K562 (cell line): ENCODE data around the gene IL12B. TPM values are rescaled to one million over a fixed set of nuclear protein-coding genes. Genes with fewer than 3 reads are reported as not detected.

ENCODE experiments used
- ATAC-seq: fragments of 200-7000 bp; cut with Tn5 transposase; 3 replicates; pipeline ENCODE4 v1.9.1; 2020; ENCODE audit warnings: moderate library complexity
- BruUV-seq: library from RNA; stranded (reverse); fragments of 400-500 nt; replicated peaks from 2 replicates; lab custom pipeline; 2021; lab: Mats Ljungman, UMichigan
- CTCF ChIA-PET: fragments of 300-600 bp; formaldehyde crosslinking; extraction: SDS; loops from one replicate; lab custom pipeline; 2021; ENCODE audit warnings: low intra/inter-chr PET ratio; lab: Yijun Ruan, JAX
- POLR2A ChIA-PET: fragments of 300-600, 350-650 bp; sonication (Branson Sonifier 250); formaldehyde crosslinking; extraction: SDS; loops from one replicate; lab custom pipeline; 2021; ENCODE audit warnings: antibody characterized with exemption, inconsistent platforms; lab: Yijun Ruan, JAX
- DNase-seq, 4 experiments: peaks; one replicate each; pipeline versions ENCODE4 v3.0.0 to v3.0.0-alpha.2; 2011 to 2018; ENCODE audit warnings: low spot score in 3 of 4, mixed read lengths in 3 of 4; ENCODE audit errors: extremely low read depth in 1 of 4
- FAIRE-seq: peaks from 2 replicates; lab custom pipeline; 2011; peaks lifted over from hg19 to GRCh38; lab: Jason Lieb, UNC
- H2AFZ ChIP-seq: 2 replicates; pipeline ENCODE4 v1.6.0; 2011; ENCODE audit warnings: low read depth, low read length, control low read depth, inconsistent platforms
- H3K27ac ChIP-seq: fragments of 200-600 bp; 3 replicates; pipeline ENCODE4 v1.8.0; 2011; ENCODE audit warnings: low read depth, mild to moderate bottlenecking, control low read depth, inconsistent platforms, low read length, moderate library complexity, mixed read lengths; ENCODE audit errors: extremely low read depth
- H3K27me3 ChIP-seq, 2 experiments: fragments of 300-600 bp in 1 of 2; 2 replicates in 1 of 2; 3 replicates in 1 of 2; pipeline versions ENCODE4 v1.6.0 to v1.8.0; 2011; ENCODE audit warnings: inconsistent platforms in 2 of 2, low read length in 2 of 2, mild to moderate bottlenecking in 1 of 2, mixed read lengths in 1 of 2, moderate library complexity in 1 of 2; ENCODE audit not compliant: control insufficient read depth in 2 of 2, insufficient read depth in 2 of 2
- H3K36me3 ChIP-seq: fragments of 300-600 bp; 3 replicates; pipeline ENCODE4 v1.8.0; 2011; ENCODE audit warnings: mild to moderate bottlenecking, low read length, inconsistent platforms; ENCODE audit not compliant: control insufficient read depth, insufficient read depth
- H3K4me1 ChIP-seq, 2 experiments: fragments of 200-600 bp in 1 of 2; replicated peaks in 1 of 2; 2 replicates in 1 of 2; 3 replicates in 1 of 2; pipeline versions ENCODE4 v1.5.1 to v1.8.0; 2011; ENCODE audit warnings: inconsistent platforms in 2 of 2, low read length in 2 of 2, mild to moderate bottlenecking in 1 of 2, mixed read lengths in 1 of 2, moderate library complexity in 1 of 2; ENCODE audit not compliant: control insufficient read depth in 2 of 2, insufficient read depth in 2 of 2
- H3K4me2 ChIP-seq: 2 replicates; pipeline ENCODE4 v1.6.1; 2011; ENCODE audit warnings: low read length, control low read depth, inconsistent platforms, mixed read lengths; ENCODE audit not compliant: insufficient read depth
- H3K4me3 ChIP-seq: fragments of 200-600 bp; sonication (generic), shearing (Covaris generic); 2 replicates; pipeline ENCODE4 v1.5.1; 2016; ENCODE audit warnings: control low read depth, inconsistent platforms
- H3K79me2 ChIP-seq: fragments of 200-600 bp; 3 replicates; pipeline ENCODE4 v1.8.0; 2011; ENCODE audit warnings: low read length, inconsistent platforms; ENCODE audit not compliant: control insufficient read depth, insufficient read depth
- H3K9ac ChIP-seq, 2 experiments: 2 replicates each; pipeline versions ENCODE4 v1.6.0 to v1.6.1; 2011; ENCODE audit warnings: low read depth in 2 of 2, low read length in 2 of 2, control low read depth in 1 of 2, inconsistent platforms in 1 of 2, mild to moderate bottlenecking in 1 of 2, mixed read lengths in 1 of 2; ENCODE audit not compliant: insufficient read depth in 1 of 2
- H3K9me1 ChIP-seq: one replicate; pipeline ENCODE4 v1.6.0; 2011; ENCODE audit warnings: inconsistent platforms, mild to moderate bottlenecking, low read length, moderate library complexity; ENCODE audit not compliant: control insufficient read depth, insufficient read depth
- H3K9me3 ChIP-seq: replicated peaks from 2 replicates; pipeline ENCODE4 v1.5.1; 2011; ENCODE audit warnings: low read depth, low read length, inconsistent platforms; ENCODE audit not compliant: control insufficient read depth, insufficient read depth
- H4K20me1 ChIP-seq: replicated peaks from 2 replicates; pipeline ENCODE4 v1.6.1; 2011; ENCODE audit warnings: low read length, inconsistent platforms, mixed read lengths; ENCODE audit not compliant: control insufficient read depth, insufficient read depth
- ATF7 ChIP-seq: fragments of 450-650 bp; IDR thresholded peaks from 2 replicates; pipeline ENCODE4 v1.7.1; 2014; ENCODE audit warnings: mild to moderate bottlenecking, moderate library complexity
- MAFK ChIP-seq: IDR thresholded peaks from 2 replicates; pipeline ENCODE4 v1.6.1; 2011; ENCODE audit warnings: low read length, improper control_type of control experiment
- MITF ChIP-seq: IDR thresholded peaks from 2 replicates; pipeline ENCODE4 v1.6.1; 2014; ENCODE audit warnings: antibody characterized with exemption
- ZNF143 ChIP-seq: sonication (generic); formaldehyde crosslinking; IDR thresholded peaks from 2 replicates; pipeline ENCODE4 v1.9.0; 2022; ENCODE audit warnings: mild to moderate bottlenecking, missing genetic modification reagents
- WGBS: fragments of 100-300 bp; shearing (Covaris generic); methylation state at CpG from one replicate; pipeline ENCODE4 v1.1.6; 2016; ENCODE audit warnings: low coverage, mixed read lengths; ENCODE audit not compliant: insufficient coverage; ENCODE audit errors: missing lambda C conversion rate; 5-methylcytosine and 5-hydroxymethylcytosine counted together
- in situ Hi-C: fragments of 300-500 bp; cut with MboI; formaldehyde crosslinking; loops from 4 replicates; pipeline ENCODE4 v1.15.0; 2018; ENCODE audit warnings: inconsistent platforms, mixed read lengths
- intact Hi-C: fragments of 100-400 bp; cut with micrococcal nuclease; formaldehyde crosslinking; loops from 2 replicates; pipeline ENCODE4 v1.14.2; 2022
- polyA plus RNA-seq, 8 experiments: library from polyadenylated mRNA; depleted of rRNA in 4 of 8; stranded (reverse) in 5 of 8; unstranded in 3 of 8; fragments of >200 nt; fragmentation: Nextera tagmentation in 2 of 8; fragmentation: Illumina TruSeq in 1 of 8; extraction: Ambion mirVana in 2 of 8; extraction: Trizol in 1 of 8; gene quantifications; 2 replicates each; pipeline versions ENCODE4 v1.2.1 to v1.2.3, GENCODE V29; 2011 to 2014; ENCODE audit warnings: inconsistent platforms in 1 of 8, missing spikeins in 1 of 8
- total RNA-seq, 7 experiments: library from RNA; depleted of rRNA in 6 of 7; stranded (reverse); fragments of >200 nt in 6 of 7; fragmentation: Illumina TruSeq in 2 of 7; extraction: Trizol in 2 of 7; gene quantifications; 2 replicates each; pipeline versions ENCODE4 v1.2.1 to v1.2.3, GENCODE V29; 2011 to 2021; ENCODE audit warnings: low replicate concordance in 1 of 7
- TF ChIP-seq, protein P1 (sequence below): sonication (generic); formaldehyde crosslinking; IDR thresholded peaks from 2 replicates; pipeline ENCODE4 v1.5.0; 2020; ENCODE audit warnings: missing genetic modification reagents
- TF ChIP-seq, protein P2 (sequence below): conservative IDR thresholded peaks from 2 replicates; pipeline ENCODE4 v1.6.1; 2011; ENCODE audit warnings: low read depth, mild to moderate bottlenecking, low read length; ENCODE audit not compliant: control insufficient read depth

The IL12B gene
- total and polyA plus RNA-seq, 9 of the 15 experiments (the other 6 are each of a cell fraction or from before 2014, with no cell fraction given), result not detected

- POLR2A ChIA-PET, result no interaction called here
- BruUV-seq, result no TSS peak
- TF ChIP-seq ZNF143 (CRISPR knock-in tag) (no peak), MITF (no peak), MAFK (no peak), ATF7 (no peak)
- TF ChIP-seq, protein P1, sequence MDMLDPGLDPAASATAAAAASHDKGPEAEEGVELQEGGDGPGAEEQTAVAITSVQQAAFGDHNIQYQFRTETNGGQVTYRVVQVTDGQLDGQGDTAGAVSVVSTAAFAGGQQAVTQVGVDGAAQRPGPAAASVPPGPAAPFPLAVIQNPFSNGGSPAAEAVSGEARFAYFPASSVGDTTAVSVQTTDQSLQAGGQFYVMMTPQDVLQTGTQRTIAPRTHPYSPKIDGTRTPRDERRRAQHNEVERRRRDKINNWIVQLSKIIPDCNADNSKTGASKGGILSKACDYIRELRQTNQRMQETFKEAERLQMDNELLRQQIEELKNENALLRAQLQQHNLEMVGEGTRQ (CRISPR knock-in tag), result no peak
- TF ChIP-seq, protein P2, sequence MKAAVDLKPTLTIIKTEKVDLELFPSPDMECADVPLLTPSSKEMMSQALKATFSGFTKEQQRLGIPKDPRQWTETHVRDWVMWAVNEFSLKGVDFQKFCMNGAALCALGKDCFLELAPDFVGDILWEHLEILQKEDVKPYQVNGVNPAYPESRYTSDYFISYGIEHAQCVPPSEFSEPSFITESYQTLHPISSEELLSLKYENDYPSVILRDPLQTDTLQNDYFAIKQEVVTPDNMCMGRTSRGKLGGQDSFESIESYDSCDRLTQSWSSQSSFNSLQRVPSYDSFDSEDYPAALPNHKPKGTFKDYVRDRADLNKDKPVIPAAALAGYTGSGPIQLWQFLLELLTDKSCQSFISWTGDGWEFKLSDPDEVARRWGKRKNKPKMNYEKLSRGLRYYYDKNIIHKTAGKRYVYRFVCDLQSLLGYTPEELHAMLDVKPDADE, result no peak
- intact Hi-C loops (no loop called here), in situ Hi-C loops (loop anchor here (25.0 kb wide), 1 partner anchor 610 kb away; no protein-coding TSS in a partner anchor)
- Histone ChIP-seq H3K27me3 (peaks cover 0 to 4% of the 10 kb centered on the region in 2 experiments; a peak in 2 of 5 replicates), H3K4me1 (no peaks in the 10 kb centered on the region), H3K9me1 (no peaks in the 10 kb centered on the region), H3K9ac (no peak overlapping the region), H4K20me1 (no peaks in the 10 kb centered on the region), H3K36me3 (no peaks in the 10 kb centered on the region), H3K4me3 (no peak overlapping the region), H3K4me2 (no peak overlapping the region), H3K79me2 (no peaks in the 10 kb centered on the region), H3K27ac (no peak overlapping the region), H3K9me3 (no peaks in the 10 kb centered on the region), H2AFZ (no peak overlapping the region)
- FAIRE-seq, result no peak
- ATAC-seq, result no peak
- DNase-seq, result no peak
- CTCF ChIA-PET, result no interaction called here
- 4% methylated on average over 6 of the region's 6 CpGs for WGBS
These were observed 8.1 kb downstream of the IL12B start for GRCh38 chr5:159322180-159322579.
